BJ (cell line): ENCODE results near the gene AOPEP. TPM values are rescaled to one million over a fixed set of nuclear protein-coding genes. Genes with fewer than 3 reads are reported as not detected.

Experiments
- CTCF ChIA-PET: fragments of 350-600 bp; formaldehyde crosslinking; extraction: SDS; loops from one replicate; lab custom pipeline; 2021; ENCODE audit warnings: antibody characterized with exemption, inconsistent platforms; lab: Yijun Ruan, JAX
- POLR2A ChIA-PET: fragments of 300-600 bp; sonication (Branson Sonifier 250); formaldehyde crosslinking; extraction: SDS; loops from one replicate; lab custom pipeline; 2021; ENCODE audit warnings: antibody characterized with exemption; lab: Charles Lee
- DNase-seq: peaks from one replicate; pipeline ENCODE4 v3.0.0-alpha.2; 2011; ENCODE audit warnings: low read depth
- H3K27me3 ChIP-seq: 2 replicates; pipeline ENCODE4 v1.6.0; 2011; ENCODE audit warnings: low read length; ENCODE audit not compliant: control insufficient read depth, insufficient read depth
- H3K36me3 ChIP-seq: 2 replicates; pipeline ENCODE4 v1.5.1; 2011; ENCODE audit warnings: low read length; ENCODE audit not compliant: control insufficient read depth, insufficient read depth
- H3K4me3 ChIP-seq: 2 replicates; pipeline ENCODE4 v1.5.1; 2011; ENCODE audit warnings: low read depth, mild to moderate bottlenecking, control low read depth, low read length
- polyA plus RNA-seq: library from polyadenylated mRNA; depleted of rRNA; stranded (reverse); fragments of >200 nt; gene quantifications from 2 replicates; pipeline ENCODE4 v1.2.3, GENCODE V29; 2011
- TF ChIP-seq, protein P1 (sequence below): IDR thresholded peaks from 2 replicates; pipeline ENCODE4 v1.5.1; 2011; ENCODE audit warnings: low read depth, mild to moderate bottlenecking, control low read depth, inconsistent platforms, low read length, moderate library complexity; ENCODE audit not compliant: insufficient read depth

AOPEP gene
- polyA plus RNA-seq, 1 experiment = 52.1 TPM

DNA sequence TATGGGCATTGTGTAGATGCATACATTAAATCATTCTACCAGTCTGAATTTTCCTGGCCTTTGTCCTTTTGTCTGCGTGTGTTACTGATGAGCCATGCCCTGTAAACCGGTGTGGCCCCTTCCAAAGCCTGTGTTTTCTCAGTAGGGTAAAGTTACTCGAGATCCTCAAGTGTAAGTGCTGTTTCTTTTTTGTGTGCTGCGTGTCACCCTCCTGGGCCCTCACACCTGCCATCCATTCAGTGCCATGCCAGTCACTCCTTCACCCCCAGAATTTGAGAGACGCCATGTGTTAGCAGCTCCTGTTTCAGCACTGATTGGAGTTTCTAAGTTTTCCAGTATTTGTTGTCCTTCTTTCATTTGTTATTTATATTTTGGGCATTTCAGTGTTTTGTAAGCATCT is 302.8 kb downstream of the AOPEP start:
- POLR2A ChIA-PET = no interaction called here
- CTCF ChIA-PET = interaction anchor here (1.0 kb wide), 1 partner anchor 13 kb away, joined by 3 read pairs; no protein-coding TSS in a partner anchor
- Histone ChIP-seq H3K4me3 (no peak overlapping the region), H3K36me3 (peaks cover 7% of the 10 kb centered on the region), H3K27me3 (no peaks in the 10 kb centered on the region)
- DNase-seq = no peak
- TF ChIP-seq, protein P1, sequence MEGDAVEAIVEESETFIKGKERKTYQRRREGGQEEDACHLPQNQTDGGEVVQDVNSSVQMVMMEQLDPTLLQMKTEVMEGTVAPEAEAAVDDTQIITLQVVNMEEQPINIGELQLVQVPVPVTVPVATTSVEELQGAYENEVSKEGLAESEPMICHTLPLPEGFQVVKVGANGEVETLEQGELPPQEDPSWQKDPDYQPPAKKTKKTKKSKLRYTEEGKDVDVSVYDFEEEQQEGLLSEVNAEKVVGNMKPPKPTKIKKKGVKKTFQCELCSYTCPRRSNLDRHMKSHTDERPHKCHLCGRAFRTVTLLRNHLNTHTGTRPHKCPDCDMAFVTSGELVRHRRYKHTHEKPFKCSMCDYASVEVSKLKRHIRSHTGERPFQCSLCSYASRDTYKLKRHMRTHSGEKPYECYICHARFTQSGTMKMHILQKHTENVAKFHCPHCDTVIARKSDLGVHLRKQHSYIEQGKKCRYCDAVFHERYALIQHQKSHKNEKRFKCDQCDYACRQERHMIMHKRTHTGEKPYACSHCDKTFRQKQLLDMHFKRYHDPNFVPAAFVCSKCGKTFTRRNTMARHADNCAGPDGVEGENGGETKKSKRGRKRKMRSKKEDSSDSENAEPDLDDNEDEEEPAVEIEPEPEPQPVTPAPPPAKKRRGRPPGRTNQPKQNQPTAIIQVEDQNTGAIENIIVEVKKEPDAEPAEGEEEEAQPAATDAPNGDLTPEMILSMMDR = no peak

DNA sequence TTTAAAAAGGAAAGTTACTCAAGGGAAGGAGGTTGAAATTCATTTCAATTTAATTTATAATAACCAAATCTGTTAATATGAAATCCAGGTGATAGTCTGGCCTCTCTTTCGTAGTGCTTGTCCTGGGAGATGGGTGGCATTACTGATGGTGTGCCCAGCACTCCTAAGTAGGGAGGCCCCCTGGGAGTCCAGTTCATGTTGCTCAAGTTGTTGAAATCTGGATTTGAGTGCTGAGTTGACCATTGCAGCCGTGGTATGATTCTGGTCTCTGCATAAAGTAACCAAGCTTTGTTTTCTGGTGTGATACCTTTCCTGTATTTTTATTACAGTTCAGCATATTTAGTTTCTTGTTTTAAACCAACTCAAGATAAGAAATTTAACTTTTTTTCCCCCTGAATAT is 303.2 kb downstream of the AOPEP start:
- TF ChIP-seq, protein P1 = no peak
- no peak overlapping the region for H3K4me3 ChIP-seq
- POLR2A ChIA-PET = no interaction called here
- CTCF ChIA-PET = interaction anchor here (1.0 kb wide), 1 partner anchor 13 kb away, joined by 3 read pairs; no protein-coding TSS in a partner anchor
- DNase-seq = no peak
- H3K36me3 ChIP-seq = peaks cover 7% of the 10 kb centered on the region
- no peaks in the 10 kb centered on the region for H3K27me3 ChIP-seq

DNA sequence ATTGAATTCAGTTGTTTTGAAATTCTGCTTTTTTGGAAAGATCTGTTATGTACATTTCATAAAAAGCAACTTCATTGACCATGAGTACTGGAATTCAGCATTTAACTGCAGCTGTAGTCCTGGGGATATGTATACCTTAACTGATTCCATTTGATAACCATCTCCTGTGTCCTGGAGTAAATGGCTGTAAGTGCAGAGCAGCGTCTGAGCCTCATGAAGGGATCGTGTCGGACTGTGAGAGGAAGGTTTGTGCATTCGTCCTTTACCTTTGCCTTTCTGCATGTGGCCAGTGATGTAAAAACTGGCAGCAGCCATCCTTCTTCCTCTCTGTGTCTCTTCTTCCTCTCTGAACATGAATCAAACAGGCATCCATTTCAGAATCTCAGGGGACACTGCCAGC is 303.8 kb downstream of the AOPEP start:
- Histone ChIP-seq H3K4me3 (no peak overlapping the region), H3K36me3 (peaks cover 7% of the 10 kb centered on the region), H3K27me3 (no peaks in the 10 kb centered on the region)
- CTCF ChIA-PET = interaction anchor here (1.0 kb wide), 1 partner anchor 12 kb away, joined by 3 read pairs; no protein-coding TSS in a partner anchor
- TF ChIP-seq, protein P1 = no peak
- POLR2A ChIA-PET = no interaction called here
- DNase-seq = no peak

DNA sequence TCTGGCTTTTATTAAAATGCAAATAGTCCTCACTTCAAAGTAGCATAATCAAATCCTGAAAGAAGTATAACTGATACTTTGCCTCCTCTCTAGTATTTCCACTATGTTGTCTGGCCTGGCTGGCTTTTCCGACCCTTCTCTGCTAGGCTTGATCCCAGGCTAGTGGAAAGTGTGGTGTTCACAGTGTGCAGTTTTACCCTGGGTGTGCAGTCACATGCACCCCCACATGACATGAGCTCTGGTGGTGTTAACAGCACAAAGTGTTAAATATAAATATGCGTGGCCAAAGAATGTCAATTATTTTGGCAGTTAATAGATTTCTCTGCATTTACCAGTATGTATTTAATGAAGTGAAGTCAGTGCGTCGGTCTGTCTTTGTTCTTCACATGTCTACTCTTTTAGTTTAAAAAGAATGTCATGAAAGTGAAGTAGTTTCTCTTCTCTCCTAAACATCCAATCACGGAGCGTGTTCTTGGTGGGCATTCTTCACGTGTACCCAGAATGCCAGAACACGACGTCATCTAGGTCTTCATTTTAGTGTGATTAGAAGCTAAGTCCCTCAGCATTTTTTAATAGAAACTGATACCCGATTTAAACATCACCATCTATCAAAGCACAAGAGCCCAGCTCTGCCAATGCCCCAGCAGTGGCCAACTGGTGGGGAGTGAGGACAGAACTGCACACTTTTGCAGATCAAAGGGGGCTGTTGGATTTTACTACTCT is 304.6 kb downstream of the AOPEP start:
- TF ChIP-seq, protein P1 = no peak
- ChIA-PET CTCF (interaction anchor here (1.0 to 1.5 kb wide), 3 partner anchors 8 to 247 kb away, joined by 3 read pairs; no protein-coding TSS in a partner anchor), POLR2A (no interaction called here)
- no peak for DNase-seq
- Histone ChIP-seq H3K36me3 (peaks cover 7% of the 10 kb centered on the region), H3K27me3 (no peaks in the 10 kb centered on the region), H3K4me3 (no peak overlapping the region)

DNA sequence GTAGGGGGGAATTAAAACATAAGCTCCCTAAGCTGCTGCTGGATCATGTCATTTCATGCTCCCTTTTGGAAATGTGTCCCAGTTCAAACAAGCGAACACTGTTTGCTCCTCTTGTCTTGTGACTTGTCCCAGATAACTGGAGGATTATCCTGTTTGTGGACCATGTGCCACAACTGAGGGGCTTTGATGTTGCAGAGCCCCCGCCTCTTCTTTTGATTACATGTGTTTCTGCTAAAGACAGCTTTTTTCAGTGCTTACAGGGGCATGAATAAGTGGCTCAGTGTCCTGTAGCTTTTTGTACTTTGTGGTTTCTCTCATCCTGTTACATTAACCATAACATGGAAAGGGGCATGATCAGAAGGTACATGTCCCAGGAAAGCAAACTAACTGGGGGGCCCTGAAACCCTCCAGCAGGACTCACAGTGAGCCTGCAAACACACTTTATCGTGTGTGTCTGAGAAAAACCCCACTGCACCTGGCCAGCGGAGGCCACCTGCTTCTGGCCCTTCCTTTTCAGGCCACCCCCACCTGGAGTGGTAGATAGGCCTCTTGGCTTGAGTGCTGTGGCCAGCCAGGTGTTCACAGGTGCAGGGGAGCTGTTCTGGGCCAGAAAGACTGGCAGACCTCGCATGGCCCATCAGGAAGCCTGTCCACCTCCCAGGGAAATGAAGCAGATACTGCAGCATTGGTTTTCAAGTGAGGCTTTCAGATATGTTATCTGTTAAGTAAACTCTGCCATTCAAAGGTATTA is 305.4 kb downstream of the AOPEP start:
- H3K27me3 ChIP-seq = no peaks in the 10 kb centered on the region
- H3K36me3 ChIP-seq = peaks cover 7% of the 10 kb centered on the region
- TF ChIP-seq, protein P1 = no peak
- ChIA-PET CTCF (interaction anchor here (1.0 to 1.5 kb wide), 3 partner anchors 9 to 248 kb away, joined by 3 read pairs; no protein-coding TSS in a partner anchor), POLR2A (no interaction called here)
- no peak for DNase-seq
- H3K4me3 ChIP-seq = no peak overlapping the region
